GM21390 (cell line): Measurements from ENCODE around the gene RAB40B.

Experiments used
- ATAC-seq: cut with Tn5 transposase; IDR thresholded peaks from one replicate; pipeline ENCODE4 v1.9.1; 2021; ENCODE audit not compliant: unreplicated experiment

Gene RAB40B

GRCh38 chr17:82623707-82624106, 74.8 kb downstream of the RAB40B start:
- ATAC-seq, result no peak

GRCh38 chr17:82619641-82620040, 78.9 kb downstream of the RAB40B start:
- ATAC-seq, result no peak

GRCh38 chr17:82619211-82619610, 79.3 kb downstream of the RAB40B start:
- ATAC-seq, result no peak

DNA sequence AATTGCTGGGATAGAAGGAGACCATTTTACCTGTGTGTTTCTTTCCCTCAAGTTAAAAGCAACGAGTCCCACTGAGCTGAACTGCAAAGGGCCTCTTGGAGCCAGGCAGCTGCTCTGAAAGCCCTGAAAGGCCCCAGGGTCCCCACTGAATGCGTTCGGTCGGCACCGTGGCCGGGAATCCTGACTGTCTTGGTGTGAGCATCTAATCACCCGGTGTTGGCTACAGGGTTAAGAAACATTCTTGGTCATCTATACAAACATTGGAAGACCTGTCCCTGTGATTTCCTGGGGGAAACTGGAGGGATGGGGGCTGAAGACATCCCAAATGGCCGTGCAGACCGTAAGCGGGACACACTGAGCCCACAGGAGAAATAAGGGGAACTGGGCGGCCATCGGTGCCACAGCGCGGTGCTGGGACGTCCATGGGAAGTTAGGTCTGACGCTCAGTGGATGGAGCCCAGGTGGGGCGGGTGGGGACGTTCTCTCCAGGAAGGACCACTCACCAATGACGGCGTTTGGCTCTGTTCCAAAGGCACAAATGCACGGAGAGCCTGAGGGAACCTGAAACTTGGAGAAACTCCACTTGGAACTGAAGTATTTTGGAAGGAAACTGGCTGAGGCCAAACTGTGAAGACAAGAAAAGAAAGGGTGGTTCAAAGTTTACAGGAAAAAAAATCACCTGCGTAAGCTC, 82.3 kb downstream of the RAB40B start:
- no peak for ATAC-seq

- ATAC-seq, result no peak
Observed at GRCh38 chr17:82615084-82616020, 83.1 kb downstream of the RAB40B start.

GRCh38 chr17:82614095-82614631, 84.3 kb downstream of the RAB40B start:
- no peak for ATAC-seq

- ATAC-seq, result no peak
Observed at GRCh38 chr17:82613283-82614094, 85.0 kb downstream of the RAB40B start.

GRCh38 chr17:82611140-82612058, 87.1 kb downstream of the RAB40B start:
- ATAC-seq, result no peak

GRCh38 chr17:82609655-82610054, 88.8 kb downstream of the RAB40B start:
- ATAC-seq, result no peak

DNA sequence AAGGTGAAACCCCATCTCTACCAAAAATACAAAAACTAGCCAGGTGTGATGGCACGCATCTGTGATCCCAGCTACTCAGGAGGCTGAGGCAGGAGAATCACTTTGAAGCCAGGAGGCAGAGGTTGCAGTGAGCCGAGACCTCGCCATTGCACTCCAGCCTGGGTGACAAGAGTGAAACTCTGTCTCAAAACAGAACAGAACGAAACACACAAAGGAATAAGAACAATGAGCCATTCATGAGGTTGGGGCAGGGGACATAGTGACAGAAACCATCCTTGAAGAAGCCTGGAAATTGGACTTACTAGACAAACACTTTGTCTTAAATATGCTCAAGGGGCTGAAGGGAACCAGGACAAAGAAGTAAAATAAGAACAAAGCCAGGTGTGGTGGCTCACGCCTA, 89.7 kb downstream of the RAB40B start:
- ATAC-seq, result no peak

- no peak for ATAC-seq
Observed at GRCh38 chr17:82605939-82606600, 92.4 kb downstream of the RAB40B start.
